ENCODE measurements around the gene TNRC6C. TPM values are rescaled to one million over a fixed set of nuclear protein-coding genes. Genes with fewer than 3 reads are reported as not detected.
A peak's percentile ranks its signal among the peaks of the same experiment; 100 is the strongest.

TNRC6C gene
- total RNA-seq, 1 experiment from 2014 or later, result 16.4 TPM

- H3K27me3 Mint-ChIP-seq (ENCODE audit: insufficient read depth, unreplicated experiment), result no peaks in the 10 kb centered on the region
- no TSS peak for BruUV-seq (replicated peaks)
- POLR2A ChIA-PET, result interaction anchor here (0.5 to 2.7 kb wide), 18 partner anchors 9 to 880 kb away, joined by 3 to 18 read pairs (median 4); partner anchors contain the start of gene TNRC6C
- DNase-seq (ENCODE audit: unreplicated experiment), result peak; percentile 77
- no peak for TF ChIP-seq CTCF (IDR thresholded peaks at IDR 0.05; ENCODE audit: unreplicated experiment)
- H3K9me3 Mint-ChIP-seq (ENCODE audit: unreplicated experiment), result peaks cover 5% of the 10 kb centered on the region
- CTCF ChIA-PET, result interaction anchor here (0.5 to 2.1 kb wide), 10 partner anchors 18 to 1550 kb away, joined by 3 to 8 read pairs (median 3); no protein-coding TSS in a partner anchor
- intact Hi-C loops (cut with micrococcal nuclease), result no loop called here
- H3K36me3 Mint-ChIP-seq (ENCODE audit: insufficient read depth, unreplicated experiment), result peaks cover 24% of the 10 kb centered on the region
- H3K4me3 Mint-ChIP-seq (ENCODE audit: unreplicated experiment), result peak overlapping the region; percentile 80
- H3K27ac Mint-ChIP-seq (ENCODE audit: low read depth, unreplicated experiment), result peak overlapping the region; percentile 97
- H3K4me1 Mint-ChIP-seq (ENCODE audit: insufficient read depth, unreplicated experiment), result peaks cover 19% of the 10 kb centered on the region
Observed at GRCh38 chr17:78040440-78041385, 82.2 kb downstream of the TNRC6C start.

GRCh38 chr17:78041386-78042179 is 83.1 kb downstream of the TNRC6C start:
- TSS peak; percentile 45 for BruUV-seq (replicated peaks)
- peaks cover 5% of the 10 kb centered on the region for H3K9me3 Mint-ChIP-seq (ENCODE audit: unreplicated experiment)
- H3K27ac Mint-ChIP-seq (ENCODE audit: low read depth, unreplicated experiment), result peak overlapping the region; percentile 97
- peak; percentile 23 for DNase-seq (ENCODE audit: unreplicated experiment)
- ChIA-PET POLR2A (interaction anchor here (0.5 to 2.7 kb wide), 16 partner anchors 10 to 880 kb away, joined by 3 to 18 read pairs (median 4); partner anchors contain the start of gene TNRC6C), CTCF (interaction anchor here (0.5 to 2.1 kb wide), 7 partner anchors 12 to 1549 kb away, joined by 3 to 8 read pairs (median 6); no protein-coding TSS in a partner anchor)
- no peak for TF ChIP-seq CTCF (IDR thresholded peaks at IDR 0.05; ENCODE audit: unreplicated experiment)
- H3K36me3 Mint-ChIP-seq (ENCODE audit: insufficient read depth, unreplicated experiment), result peaks cover 20% of the 10 kb centered on the region
- H3K4me1 Mint-ChIP-seq (ENCODE audit: insufficient read depth, unreplicated experiment), result peaks cover 19% of the 10 kb centered on the region
- H3K4me3 Mint-ChIP-seq (ENCODE audit: unreplicated experiment), result peak overlapping the region; percentile 80
- intact Hi-C loops (cut with micrococcal nuclease), result no loop called here
- H3K27me3 Mint-ChIP-seq (ENCODE audit: insufficient read depth, unreplicated experiment), result no peaks in the 10 kb centered on the region

GRCh38 chr17:78042542-78042941 is 84.0 kb downstream of the TNRC6C start:
- no peaks in the 10 kb centered on the region for H3K27me3 Mint-ChIP-seq (ENCODE audit: insufficient read depth, unreplicated experiment)

More at GRCh38 chr17:78042542-78042941, 84.0 kb downstream of the TNRC6C start:
- no peak for DNase-seq (ENCODE audit: unreplicated experiment)
- no peak overlapping the region for H3K4me3 Mint-ChIP-seq (ENCODE audit: unreplicated experiment)
- no peak overlapping the region for H3K27ac Mint-ChIP-seq (ENCODE audit: low read depth, unreplicated experiment)
- peaks cover 19% of the 10 kb centered on the region for H3K4me1 Mint-ChIP-seq (ENCODE audit: insufficient read depth, unreplicated experiment)
- intact Hi-C loops (cut with micrococcal nuclease), result no loop called here
- CTCF ChIA-PET, result interaction anchor here (1.1 to 1.2 kb wide), 2 partner anchors 11 to 47 kb away, joined by 3 to 7 read pairs; no protein-coding TSS in a partner anchor
- peaks cover 5% of the 10 kb centered on the region for H3K9me3 Mint-ChIP-seq (ENCODE audit: unreplicated experiment)
- BruUV-seq (replicated peaks), result no TSS peak
- H3K36me3 Mint-ChIP-seq (ENCODE audit: insufficient read depth, unreplicated experiment), result peaks cover 20% of the 10 kb centered on the region
- no peak for TF ChIP-seq CTCF (IDR thresholded peaks at IDR 0.05; ENCODE audit: unreplicated experiment)
- POLR2A ChIA-PET, result interaction anchor here (0.6 to 2.3 kb wide), 5 partner anchors 11 to 694 kb away, joined by 3 to 11 read pairs (median 5); partner anchors contain the start of gene TNRC6C
